HCEC 1CT (cell line): ENCODE measurements around the gene CCDC188.

Source experiments
- DNase-seq: peaks from one replicate; pipeline ENCODE4 v3.0.0-alpha.2; 2017

CCDC188 gene

GRCh38 chr22:20102203-20102780, 48.6 kb downstream of the CCDC188 start:
- DNase-seq: no peak

DNA sequence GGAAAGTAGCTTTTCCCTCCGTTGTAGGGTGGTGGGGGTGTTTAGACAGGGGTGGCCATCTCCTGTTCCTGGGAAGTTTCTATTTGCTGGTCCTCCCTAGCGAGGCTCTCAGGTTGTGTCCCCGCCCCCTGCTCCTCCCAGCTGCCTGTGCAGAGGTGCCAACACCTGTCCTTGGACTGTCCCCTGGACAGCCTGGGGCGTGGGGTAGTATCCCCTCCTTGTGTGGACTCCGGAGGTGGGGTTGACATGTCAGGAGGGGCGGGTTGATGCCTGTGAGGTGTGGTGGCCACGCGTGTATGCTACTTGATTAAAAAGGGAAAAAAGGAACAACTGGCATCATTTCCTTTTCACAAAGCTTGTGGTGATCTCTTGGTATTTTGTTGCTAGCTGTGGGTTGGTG, 49.2 kb downstream of the CCDC188 start:
- DNase-seq: no peak

GRCh38 chr22:20099099-20099711, 51.6 kb downstream of the CCDC188 start:
- DNase-seq: no peak
